Stimulated activated CD8-positive, alpha-beta memory T cell treated with anti-CD3 and anti-CD28 coated beads, Interleukin-4, amount 100 ng/mL, for 24 hours (primary cell): ENCODE data around the gene TCP1.
"Not testable (repeated sequence)": the region's sequence is repeated elsewhere in the genome, so short reads cannot be mapped to it uniquely, and the experiment has no call there.

ENCODE experiments used
- DNase-seq: peaks from one replicate; pipeline ENCODE4 v3.0.0-alpha.2; 2020; ENCODE audit warnings: low read depth

Gene TCP1

GRCh38 chr6:159733395-159733794, 56.0 kb downstream of the TCP1 start:
- not testable (repeated sequence) for DNase-seq

- DNase-seq = not testable (repeated sequence)
Observed at GRCh38 chr6:159732550-159732949, 56.9 kb downstream of the TCP1 start.

- DNase-seq = no peak
Observed at GRCh38 chr6:159730332-159730676, 59.1 kb downstream of the TCP1 start.

- DNase-seq = no peak
Observed at GRCh38 chr6:159729598-159730331, 59.6 kb downstream of the TCP1 start.

GRCh38 chr6:159728531-159728964, 60.9 kb downstream of the TCP1 start:
- DNase-seq = no peak
